Mesenchymal stem cell (in vitro differentiated cells and primary cell): ENCODE results near the gene ADARB2.

Source experiments
- DNase-seq: peaks from one replicate; pipeline ENCODE4 v3.0.0-alpha.2; 2013
- H2AFZ ChIP-seq: one replicate; pipeline ENCODE4 v1.6.1; 2013; ENCODE audit warnings: low read depth, mild to moderate bottlenecking, control low read depth, inconsistent platforms, low read length, moderate library complexity
- H2AK5ac ChIP-seq: 2 replicates; pipeline ENCODE4 v1.6.1; 2013; ENCODE audit warnings: low read length, moderate library complexity, mild to moderate bottlenecking, inconsistent platforms; ENCODE audit not compliant: severe bottlenecking
- H2BK120ac ChIP-seq: one replicate; pipeline ENCODE4 v1.6.1; 2013; ENCODE audit warnings: low read depth, mild to moderate bottlenecking, inconsistent platforms, low read length, moderate library complexity
- H2BK12ac ChIP-seq, 2 experiments: one replicate each; pipeline ENCODE4 v1.6.1; 2013; ENCODE audit warnings: inconsistent platforms in 2 of 2, low read length in 2 of 2, mild to moderate bottlenecking in 2 of 2, moderate library complexity in 2 of 2, control low read depth in 1 of 2
- H2BK15ac ChIP-seq: one replicate; pipeline ENCODE4 v1.6.1; 2013; ENCODE audit warnings: mild to moderate bottlenecking, low read depth, inconsistent platforms; ENCODE audit not compliant: poor library complexity, severe bottlenecking
- H2BK5ac ChIP-seq: 2 replicates; pipeline ENCODE4 v1.6.1; 2013; ENCODE audit warnings: low read depth, mild to moderate bottlenecking, low read length, control low read depth, inconsistent platforms; ENCODE audit not compliant: poor library complexity, severe bottlenecking
- H3K14ac ChIP-seq, 2 experiments: one replicate each; pipeline ENCODE4 v1.6.1; 2013; ENCODE audit warnings: inconsistent platforms in 2 of 2, low read length in 2 of 2, control low read depth in 1 of 2, mild to moderate bottlenecking in 1 of 2, moderate library complexity in 1 of 2
- H3K18ac ChIP-seq, 2 experiments: one replicate each; pipeline ENCODE4 v1.6.1; 2013; ENCODE audit warnings: inconsistent platforms in 2 of 2, low read length in 2 of 2, control low read depth in 1 of 2, low read depth in 1 of 2, mild to moderate bottlenecking in 1 of 2
- H3K23ac ChIP-seq, 2 experiments: one replicate each; pipeline ENCODE4 v1.6.1; 2013; ENCODE audit warnings: inconsistent platforms in 2 of 2, low read length in 2 of 2, mild to moderate bottlenecking in 2 of 2, moderate library complexity in 2 of 2, control low read depth in 1 of 2
- H3K27ac ChIP-seq: 2 replicates; pipeline ENCODE4 v1.5.1; 2013; ENCODE audit warnings: mild to moderate bottlenecking, moderate library complexity, low read length, control low read depth, inconsistent platforms; ENCODE audit not compliant: poor library complexity, severe bottlenecking
- H3K27me3 ChIP-seq, 2 experiments: 2 replicates each; pipeline versions ENCODE4 v1.6.1 to v1.7.0; 2013; ENCODE audit warnings: low read length in 2 of 2, mild to moderate bottlenecking in 2 of 2, moderate library complexity in 2 of 2, control low read depth in 1 of 2, inconsistent platforms in 1 of 2; ENCODE audit not compliant: control insufficient read depth in 1 of 2, insufficient read depth in 1 of 2
- H3K36me3 ChIP-seq, 2 experiments: 2 replicates each; pipeline versions ENCODE4 v1.6.1 to v1.7.0; 2013; ENCODE audit warnings: low read length in 2 of 2, control low read depth in 1 of 2, inconsistent platforms in 1 of 2, low read depth in 1 of 2, mild to moderate bottlenecking in 1 of 2; ENCODE audit not compliant: insufficient read depth in 2 of 2, control insufficient read depth in 1 of 2
- H3K4ac ChIP-seq, 2 experiments: one replicate each; pipeline ENCODE4 v1.6.1; 2013; ENCODE audit warnings: inconsistent platforms in 2 of 2, low read length in 2 of 2, mild to moderate bottlenecking in 2 of 2, moderate library complexity in 2 of 2, control low read depth in 1 of 2, low read depth in 1 of 2
- H3K4me1 ChIP-seq: 2 replicates; pipeline ENCODE4 v1.6.1; 2013; ENCODE audit warnings: low read depth, low read length, control low read depth; ENCODE audit not compliant: control insufficient read depth, insufficient read depth
- H3K4me2 ChIP-seq: 2 replicates; pipeline ENCODE4 v1.6.1; 2013; ENCODE audit warnings: low read length, mild to moderate bottlenecking, inconsistent platforms; ENCODE audit not compliant: poor library complexity, severe bottlenecking
- H3K4me3 ChIP-seq, 2 experiments: 2 replicates each; pipeline versions ENCODE4 v1.5.1 to v1.7.0; 2013; ENCODE audit warnings: low read length in 2 of 2, mild to moderate bottlenecking in 2 of 2, control low read depth in 1 of 2, low read depth in 1 of 2; ENCODE audit not compliant: insufficient read depth in 1 of 2
- H3K79me1 ChIP-seq: replicated peaks from 2 replicates; pipeline ENCODE4 v1.6.1; 2013; ENCODE audit warnings: mild to moderate bottlenecking, control low read depth, low read length, inconsistent platforms; ENCODE audit not compliant: poor library complexity, severe bottlenecking
- H3K9ac ChIP-seq: 2 replicates; pipeline ENCODE4 v1.7.0; 2013; ENCODE audit warnings: mild to moderate bottlenecking, low read length, moderate library complexity
- H3K9me3 ChIP-seq: 2 replicates; pipeline ENCODE4 v1.7.0; 2013; ENCODE audit warnings: mild to moderate bottlenecking, low read length; ENCODE audit not compliant: control insufficient read depth
- H4K8ac ChIP-seq: one replicate; pipeline ENCODE4 v1.6.1; 2013; ENCODE audit warnings: inconsistent platforms, mild to moderate bottlenecking, low read length, moderate library complexity
- H4K91ac ChIP-seq: one replicate; pipeline ENCODE4 v1.6.1; 2013; ENCODE audit warnings: mild to moderate bottlenecking, low read length, inconsistent platforms
- WGBS: methylation state at CpG from one replicate; pipeline ENCODE4 v1.1.7; 2013; ENCODE audit warnings: mixed read lengths; 5-methylcytosine and 5-hydroxymethylcytosine counted together

Gene ADARB2

GRCh38 chr10:1188558-1189135 is 548.7 kb downstream of the ADARB2 start:
- no peak overlapping the region for H3K9ac ChIP-seq
- no peak overlapping the region for H2BK120ac ChIP-seq
- no peak overlapping the region for H3K14ac ChIP-seq
- H3K4me3 ChIP-seq: no peak overlapping the region
- no peak overlapping the region for H2BK5ac ChIP-seq
- no peak overlapping the region for H2AK5ac ChIP-seq
- no peak overlapping the region for H2BK15ac ChIP-seq
- no peaks in the 10 kb centered on the region for H3K9me3 ChIP-seq
- H3K36me3 ChIP-seq: no peaks in the 10 kb centered on the region
- H3K27me3 ChIP-seq: peaks cover 8 to 48% of the 10 kb centered on the region in 2 experiments
- H4K91ac ChIP-seq: no peak overlapping the region
- no peak overlapping the region for H3K4ac ChIP-seq
- no peak overlapping the region for H2AFZ ChIP-seq
- no peak overlapping the region for H3K23ac ChIP-seq
- no peak overlapping the region for H4K8ac ChIP-seq
- DNase-seq: no peak
- no peak overlapping the region for H2BK12ac ChIP-seq
- no peaks in the 10 kb centered on the region for H3K79me1 ChIP-seq
- no peak overlapping the region for H3K27ac ChIP-seq
- WGBS: 83% methylated on average over 14 of the region's 14 CpGs
- no peak overlapping the region for H3K4me2 ChIP-seq
- no peaks in the 10 kb centered on the region for H3K4me1 ChIP-seq
- H3K18ac ChIP-seq: no peak overlapping the region

- 84% methylated on average over 11 of the region's 11 CpGs for WGBS
These were observed 549.3 kb downstream of the ADARB2 start for GRCh38 chr10:1187855-1188557.

GRCh38 chr10:1187151-1187854 is 550.0 kb downstream of the ADARB2 start:
- H2AFZ ChIP-seq: no peak overlapping the region
- no peak overlapping the region for H2BK15ac ChIP-seq
- no peak overlapping the region for H3K9ac ChIP-seq
- H4K8ac ChIP-seq: no peak overlapping the region
- H3K14ac ChIP-seq: no peak overlapping the region
- DNase-seq: no peak
- 89% methylated on average over 24 of the region's 29 CpGs for WGBS
- H2BK120ac ChIP-seq: no peak overlapping the region
- H3K18ac ChIP-seq: no peak overlapping the region
- H3K4ac ChIP-seq: no peak overlapping the region
- H3K23ac ChIP-seq: no peak overlapping the region
- no peak overlapping the region for H2AK5ac ChIP-seq
- H3K4me1 ChIP-seq: no peaks in the 10 kb centered on the region
- H3K4me2 ChIP-seq: no peak overlapping the region
- no peak overlapping the region for H4K91ac ChIP-seq
- H3K9me3 ChIP-seq: no peaks in the 10 kb centered on the region
- no peak overlapping the region for H2BK5ac ChIP-seq
- H3K27ac ChIP-seq: no peak overlapping the region
- H3K4me3 ChIP-seq: no peak overlapping the region
- peaks cover 18 to 48% of the 10 kb centered on the region in 2 experiments for H3K27me3 ChIP-seq
- no peaks in the 10 kb centered on the region for H3K36me3 ChIP-seq
- no peaks in the 10 kb centered on the region for H3K79me1 ChIP-seq
- no peak overlapping the region for H2BK12ac ChIP-seq

More at GRCh38 chr10:1187855-1188557, 549.3 kb downstream of the ADARB2 start:
- Histone ChIP-seq H2BK15ac (no peak overlapping the region), H2BK5ac (no peak overlapping the region), H3K4ac (no peak overlapping the region), H3K9ac (no peak overlapping the region), H3K9me3 (no peaks in the 10 kb centered on the region), H3K27me3 (peaks cover 13 to 48% of the 10 kb centered on the region in 2 experiments), H2BK12ac (no peak overlapping the region), H2AFZ (no peak overlapping the region), H3K18ac (no peak overlapping the region), H3K4me1 (no peaks in the 10 kb centered on the region), H3K14ac (no peak overlapping the region), H2AK5ac (no peak overlapping the region), H3K27ac (no peak overlapping the region), H2BK120ac (no peak overlapping the region), H3K23ac (no peak overlapping the region), H3K36me3 (no peaks in the 10 kb centered on the region), H4K91ac (no peak overlapping the region), H4K8ac (no peak overlapping the region), H3K4me2 (no peak overlapping the region), H3K79me1 (no peaks in the 10 kb centered on the region), H3K4me3 (no peak overlapping the region)
- no peak for DNase-seq

- H2BK120ac ChIP-seq: no peak overlapping the region
- H2BK12ac ChIP-seq: no peak overlapping the region
- H3K4me2 ChIP-seq: no peak overlapping the region
- DNase-seq: no peak
- H4K91ac ChIP-seq: no peak overlapping the region
- H3K36me3 ChIP-seq: no peaks in the 10 kb centered on the region
- no peak overlapping the region for H3K9ac ChIP-seq
- no peak overlapping the region for H2BK15ac ChIP-seq
- no peaks in the 10 kb centered on the region for H3K9me3 ChIP-seq
- no peaks in the 10 kb centered on the region for H3K4me1 ChIP-seq
- no peak overlapping the region for H3K23ac ChIP-seq
- no peak overlapping the region for H3K18ac ChIP-seq
- 72% methylated on average over 7 of the region's 7 CpGs for WGBS
- H3K14ac ChIP-seq: no peak overlapping the region
- no peaks in the 10 kb centered on the region for H3K79me1 ChIP-seq
- H4K8ac ChIP-seq: no peak overlapping the region
- no peak overlapping the region for H3K27ac ChIP-seq
- H2AFZ ChIP-seq: no peak overlapping the region
- no peak overlapping the region for H2AK5ac ChIP-seq
- H3K4ac ChIP-seq: no peak overlapping the region
- H3K27me3 ChIP-seq: peaks cover 20 to 50% of the 10 kb centered on the region in 2 experiments
- H3K4me3 ChIP-seq: no peak overlapping the region
- no peak overlapping the region for H2BK5ac ChIP-seq
These were observed 550.7 kb downstream of the ADARB2 start for GRCh38 chr10:1186683-1186990.
